ENCODE data around the gene MUC5AC.

- TF ChIP-seq HDGF (IDR thresholded peaks at IDR 0.05; ENCODE audit: borderline replicate concordance) (no peak), TARDBP (IDR thresholded peaks at IDR 0.05) (no peak), FOXA1 (IDR thresholded peaks at IDR 0.05) (no peak), SP1 (IDR thresholded peaks at IDR 0.05) (no peak), BHLHE40 (IDR thresholded peaks at IDR 0.05; ENCODE audit: borderline replicate concordance) (no peak), FOXM1 (IDR thresholded peaks at IDR 0.05; ENCODE audit: borderline replicate concordance) (no peak), LEF1 (IDR thresholded peaks at IDR 0.05; ENCODE audit: borderline replicate concordance) (no peak), ZNF384 (IDR thresholded peaks at IDR 0.05) (no peak), ELF4 (IDR thresholded peaks at IDR 0.05) (no peak), ARNT (IDR thresholded peaks at IDR 0.05) (no peak)
Observed at GRCh38 chr11:1165256-1166041, 7.7 kb downstream of the MUC5AC start.

Data from HEK293T (cell line).